Measurements from ENCODE around the gene SYNPR.

The SYNPR gene

DNA sequence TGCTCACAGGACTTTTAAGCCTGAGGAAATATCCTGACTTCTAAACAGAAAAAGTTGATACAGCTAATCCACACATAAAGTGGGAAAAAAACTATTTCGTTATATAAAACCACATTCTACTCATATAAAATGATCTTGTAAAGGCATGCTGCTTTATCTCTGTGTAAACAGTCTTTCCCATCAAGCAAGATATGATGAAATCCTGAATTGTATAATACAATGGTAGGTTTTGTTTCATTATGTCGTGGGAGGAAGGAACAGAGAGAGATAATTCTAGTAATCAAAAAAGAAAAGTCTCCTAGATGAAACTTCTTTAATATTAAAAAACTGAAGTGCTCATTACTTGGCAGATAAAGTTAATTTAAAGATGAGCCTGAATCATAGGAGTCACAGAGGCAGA, 281.8 kb downstream of the SYNPR start:
- H3K36me3 ChIP-seq (ENCODE audit: control insufficient read depth, insufficient read depth, low read length), result no peaks in the 10 kb centered on the region
- H3K4me1 ChIP-seq (ENCODE audit: control insufficient read depth, insufficient read depth, low read length), result no peaks in the 10 kb centered on the region
- H3K27me3 ChIP-seq (ENCODE audit: control insufficient read depth, insufficient read depth, low read length, poor library complexity, severe bottlenecking), result no peaks in the 10 kb centered on the region
- 82 to 100% methylated on average over 1 of the region's 2 CpGs for WGBS, 2 experiments
- H3K4me3 ChIP-seq (ENCODE audit: insufficient read depth, low read depth, low read length), result no peak overlapping the region
- H3K9me3 ChIP-seq (ENCODE audit: control insufficient read depth, low read length), result no peaks in the 10 kb centered on the region
- H3K27ac ChIP-seq (ENCODE audit: insufficient read depth, low read depth, low read length, poor library complexity, severe bottlenecking), result no peak overlapping the region

DNA sequence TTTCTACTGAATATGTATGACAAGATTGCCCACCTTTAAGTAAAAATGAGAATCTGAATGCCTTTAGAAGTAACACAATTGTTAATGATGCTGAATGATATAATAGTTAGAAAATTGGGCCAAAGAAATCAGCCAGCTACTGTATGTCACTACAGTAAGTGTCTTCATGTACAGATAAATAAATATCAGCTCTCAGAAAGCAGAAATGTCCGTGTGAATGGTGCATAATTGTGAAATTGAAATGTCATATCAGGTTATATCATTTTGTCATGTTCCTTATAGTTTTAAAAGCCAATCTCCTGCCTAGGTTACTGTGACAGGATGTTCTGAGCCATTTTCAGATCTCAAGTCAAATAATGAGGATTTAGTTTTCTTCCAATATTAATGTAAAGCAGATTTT, 283.8 kb downstream of the SYNPR start:
- H3K9me3 ChIP-seq (ENCODE audit: control insufficient read depth, low read length), result no peaks in the 10 kb centered on the region
- H3K4me3 ChIP-seq (ENCODE audit: insufficient read depth, low read depth, low read length), result no peak overlapping the region
- H3K4me1 ChIP-seq (ENCODE audit: control insufficient read depth, insufficient read depth, low read length), result no peaks in the 10 kb centered on the region
- WGBS, 2 experiments, result 50 to 64% methylated on average over 1 of the region's 1 CpG
- H3K27ac ChIP-seq (ENCODE audit: insufficient read depth, low read depth, low read length, poor library complexity, severe bottlenecking), result no peak overlapping the region
- no peaks in the 10 kb centered on the region for H3K36me3 ChIP-seq (ENCODE audit: control insufficient read depth, insufficient read depth, low read length)
- H3K27me3 ChIP-seq (ENCODE audit: control insufficient read depth, insufficient read depth, low read length, poor library complexity, severe bottlenecking), result no peaks in the 10 kb centered on the region

GRCh38 chr3:63562323-63562722, 284.2 kb downstream of the SYNPR start:
- H3K4me3 ChIP-seq (ENCODE audit: insufficient read depth, low read depth, low read length), result no peak overlapping the region
- 95 to 97% methylated on average over 4 of the region's 4 CpGs for WGBS, 2 experiments
- H3K4me1 ChIP-seq (ENCODE audit: control insufficient read depth, insufficient read depth, low read length), result no peaks in the 10 kb centered on the region
- no peaks in the 10 kb centered on the region for H3K36me3 ChIP-seq (ENCODE audit: control insufficient read depth, insufficient read depth, low read length)
- no peaks in the 10 kb centered on the region for H3K27me3 ChIP-seq (ENCODE audit: control insufficient read depth, insufficient read depth, low read length, poor library complexity, severe bottlenecking)
- H3K27ac ChIP-seq (ENCODE audit: insufficient read depth, low read depth, low read length, poor library complexity, severe bottlenecking), result no peak overlapping the region
- H3K9me3 ChIP-seq (ENCODE audit: control insufficient read depth, low read length), result no peaks in the 10 kb centered on the region

DNA sequence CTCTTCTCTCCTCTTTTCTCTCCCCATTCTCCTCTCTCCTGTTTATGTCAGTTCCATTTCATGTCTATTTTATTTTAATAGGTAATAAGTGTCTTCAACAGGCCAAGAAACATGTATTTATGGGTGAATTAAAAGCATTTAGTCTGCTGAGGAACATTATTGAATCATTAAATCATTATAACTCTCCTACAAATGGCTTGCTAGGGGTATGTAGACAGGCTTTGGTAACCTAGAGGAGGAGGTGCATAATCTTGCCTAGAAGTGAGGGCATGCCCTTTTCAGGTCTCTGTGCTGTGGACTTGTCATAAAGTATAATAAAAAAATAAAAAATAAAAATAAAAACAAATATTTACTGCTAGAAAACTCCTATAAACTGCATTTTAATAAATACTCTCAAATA, 285.5 kb downstream of the SYNPR start:
- no peaks in the 10 kb centered on the region for H3K4me1 ChIP-seq (ENCODE audit: control insufficient read depth, insufficient read depth, low read length)
- no peaks in the 10 kb centered on the region for H3K9me3 ChIP-seq (ENCODE audit: control insufficient read depth, low read length)
- H3K36me3 ChIP-seq (ENCODE audit: control insufficient read depth, insufficient read depth, low read length), result no peaks in the 10 kb centered on the region
- H3K27me3 ChIP-seq (ENCODE audit: control insufficient read depth, insufficient read depth, low read length, poor library complexity, severe bottlenecking), result no peaks in the 10 kb centered on the region
- H3K27ac ChIP-seq (ENCODE audit: insufficient read depth, low read depth, low read length, poor library complexity, severe bottlenecking), result no peak overlapping the region
- no peak overlapping the region for H3K4me3 ChIP-seq (ENCODE audit: insufficient read depth, low read depth, low read length)

- H3K36me3 ChIP-seq (ENCODE audit: control insufficient read depth, insufficient read depth, low read length), result no peaks in the 10 kb centered on the region
- H3K4me1 ChIP-seq (ENCODE audit: control insufficient read depth, insufficient read depth, low read length), result no peaks in the 10 kb centered on the region
- H3K9me3 ChIP-seq (ENCODE audit: control insufficient read depth, low read length), result no peaks in the 10 kb centered on the region
- no peak overlapping the region for H3K4me3 ChIP-seq (ENCODE audit: insufficient read depth, low read depth, low read length)
- 81 to 83% methylated on average over 5 to 6 of the region's 6 CpGs for WGBS, 2 experiments
- H3K27ac ChIP-seq (ENCODE audit: insufficient read depth, low read depth, low read length, poor library complexity, severe bottlenecking), result no peak overlapping the region
- H3K27me3 ChIP-seq (ENCODE audit: control insufficient read depth, insufficient read depth, low read length, poor library complexity, severe bottlenecking), result no peaks in the 10 kb centered on the region
These were observed 287.1 kb downstream of the SYNPR start for GRCh38 chr3:63565220-63565619.

DNA sequence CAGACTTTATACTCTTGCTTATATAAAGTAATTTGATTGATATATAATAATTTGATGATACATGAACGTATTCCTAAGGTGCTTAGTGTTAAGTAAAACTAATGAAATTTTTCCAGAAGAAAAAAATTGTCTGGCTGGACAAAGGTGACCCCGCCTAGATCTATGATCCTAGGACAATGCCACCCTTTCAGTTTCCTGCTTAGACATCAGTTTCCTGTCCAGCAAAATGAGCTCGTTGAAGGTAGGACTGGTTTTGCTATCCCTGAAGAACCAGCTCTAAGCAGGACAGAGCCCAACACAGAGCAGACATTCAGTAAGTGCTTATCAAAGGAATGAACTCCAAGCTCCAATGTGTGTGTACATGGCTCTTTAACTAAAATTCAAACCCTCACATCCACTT, 293.6 kb downstream of the SYNPR start:
- 90 to 93% methylated on average over 3 of the region's 3 CpGs for WGBS, 2 experiments
- no peaks in the 10 kb centered on the region for H3K9me3 ChIP-seq (ENCODE audit: control insufficient read depth, low read length)
- no peaks in the 10 kb centered on the region for H3K4me1 ChIP-seq (ENCODE audit: control insufficient read depth, insufficient read depth, low read length)
- no peak overlapping the region for H3K27ac ChIP-seq (ENCODE audit: insufficient read depth, low read depth, low read length, poor library complexity, severe bottlenecking)
- H3K36me3 ChIP-seq (ENCODE audit: control insufficient read depth, insufficient read depth, low read length), result no peaks in the 10 kb centered on the region
- no peaks in the 10 kb centered on the region for H3K27me3 ChIP-seq (ENCODE audit: control insufficient read depth, insufficient read depth, low read length, poor library complexity, severe bottlenecking)
- H3K4me3 ChIP-seq (ENCODE audit: insufficient read depth, low read depth, low read length), result no peak overlapping the region

DNA sequence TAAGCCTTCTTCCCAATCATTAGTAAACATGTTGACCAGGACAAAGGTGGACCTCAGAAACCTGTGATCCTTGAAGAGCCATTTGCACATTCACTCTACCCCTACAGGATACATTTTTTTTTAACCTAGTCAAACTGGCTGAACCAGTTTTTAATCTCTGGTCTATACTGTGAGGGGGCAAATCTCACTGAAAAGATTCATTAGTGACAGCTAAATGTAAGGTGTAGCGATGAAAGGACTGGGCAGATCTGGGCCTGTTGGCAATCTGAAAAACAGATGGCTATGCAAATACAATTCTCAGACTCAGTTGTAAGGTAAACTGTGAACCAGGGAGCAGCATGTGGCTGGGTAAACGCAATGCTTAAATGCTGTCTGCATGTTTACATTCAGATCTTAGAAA, 298.7 kb downstream of the SYNPR start:
- no peak overlapping the region for H3K4me3 ChIP-seq (ENCODE audit: insufficient read depth, low read depth, low read length)
- WGBS, 2 experiments, result 73 to 79% methylated on average over 2 of the region's 2 CpGs
- no peaks in the 10 kb centered on the region for H3K27me3 ChIP-seq (ENCODE audit: control insufficient read depth, insufficient read depth, low read length, poor library complexity, severe bottlenecking)
- no peak overlapping the region for H3K27ac ChIP-seq (ENCODE audit: insufficient read depth, low read depth, low read length, poor library complexity, severe bottlenecking)
- H3K4me1 ChIP-seq (ENCODE audit: control insufficient read depth, insufficient read depth, low read length), result no peaks in the 10 kb centered on the region
- H3K36me3 ChIP-seq (ENCODE audit: control insufficient read depth, insufficient read depth, low read length), result no peaks in the 10 kb centered on the region
- no peaks in the 10 kb centered on the region for H3K9me3 ChIP-seq (ENCODE audit: control insufficient read depth, low read length)

- Histone ChIP-seq H3K27ac (ENCODE audit: insufficient read depth, low read depth, low read length, poor library complexity, severe bottlenecking) (no peak overlapping the region), H3K9me3 (ENCODE audit: control insufficient read depth, low read length) (no peaks in the 10 kb centered on the region), H3K36me3 (ENCODE audit: control insufficient read depth, insufficient read depth, low read length) (no peaks in the 10 kb centered on the region), H3K4me3 (ENCODE audit: insufficient read depth, low read depth, low read length) (no peak overlapping the region), H3K4me1 (ENCODE audit: control insufficient read depth, insufficient read depth, low read length) (no peaks in the 10 kb centered on the region), H3K27me3 (ENCODE audit: control insufficient read depth, insufficient read depth, low read length, poor library complexity, severe bottlenecking) (no peaks in the 10 kb centered on the region)
- WGBS, 2 experiments, result 82 to 87% methylated on average over 2 of the region's 2 CpGs
These were observed 300.8 kb downstream of the SYNPR start for GRCh38 chr3:63578858-63579257.

GRCh38 chr3:63580151-63580550, 302.0 kb downstream of the SYNPR start:
- WGBS, 2 experiments, result 93 to 94% methylated on average over 2 of the region's 2 CpGs
- H3K4me1 ChIP-seq (ENCODE audit: control insufficient read depth, insufficient read depth, low read length), result no peaks in the 10 kb centered on the region

DNA sequence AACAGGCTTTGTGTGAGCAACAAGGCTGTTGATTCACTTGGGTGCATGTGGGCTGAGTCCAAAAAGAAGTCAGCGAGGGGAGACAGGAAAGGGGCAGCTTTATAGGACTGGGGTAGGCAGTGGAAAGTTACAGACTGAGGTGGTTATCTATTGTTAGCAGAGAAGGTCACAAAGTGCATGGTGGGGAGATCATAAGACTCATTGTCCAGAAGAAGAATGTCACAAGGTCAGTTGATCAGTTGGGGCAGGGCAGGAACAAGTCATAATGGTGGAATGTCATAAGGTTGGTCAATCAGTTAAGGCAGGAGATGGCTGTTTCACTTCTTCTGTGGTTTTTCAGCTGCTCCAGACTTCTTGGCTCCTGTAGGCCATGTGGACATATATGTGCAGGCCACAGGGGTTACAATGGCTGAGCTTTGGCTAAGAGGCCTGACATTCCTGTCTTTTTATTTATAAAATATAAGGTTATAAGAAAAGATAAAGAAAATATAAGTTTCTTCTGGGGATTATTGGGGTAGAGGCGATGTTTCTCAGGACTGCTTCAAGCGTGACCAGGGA, 304.9 kb downstream of the SYNPR start:
- no peaks in the 10 kb centered on the region for H3K4me1 ChIP-seq (ENCODE audit: control insufficient read depth, insufficient read depth, low read length)
- no peak overlapping the region for H3K4me3 ChIP-seq (ENCODE audit: insufficient read depth, low read depth, low read length)
- 98% methylated on average over 3 of the region's 3 CpGs for WGBS, 2 experiments
- H3K9me3 ChIP-seq (ENCODE audit: control insufficient read depth, low read length), result no peaks in the 10 kb centered on the region
- H3K27me3 ChIP-seq (ENCODE audit: control insufficient read depth, insufficient read depth, low read length, poor library complexity, severe bottlenecking), result no peaks in the 10 kb centered on the region
- H3K27ac ChIP-seq (ENCODE audit: insufficient read depth, low read depth, low read length, poor library complexity, severe bottlenecking), result no peak overlapping the region
- H3K36me3 ChIP-seq (ENCODE audit: control insufficient read depth, insufficient read depth, low read length), result no peaks in the 10 kb centered on the region

More at GRCh38 chr3:63580151-63580550, 302.0 kb downstream of the SYNPR start:
- no peaks in the 10 kb centered on the region for H3K36me3 ChIP-seq (ENCODE audit: control insufficient read depth, insufficient read depth, low read length)
- H3K27me3 ChIP-seq (ENCODE audit: control insufficient read depth, insufficient read depth, low read length, poor library complexity, severe bottlenecking), result no peaks in the 10 kb centered on the region
- H3K4me3 ChIP-seq (ENCODE audit: insufficient read depth, low read depth, low read length), result no peak overlapping the region
- H3K9me3 ChIP-seq (ENCODE audit: control insufficient read depth, low read length), result no peaks in the 10 kb centered on the region
- no peak overlapping the region for H3K27ac ChIP-seq (ENCODE audit: insufficient read depth, low read depth, low read length, poor library complexity, severe bottlenecking)

- Histone ChIP-seq H3K36me3 (ENCODE audit: control insufficient read depth, insufficient read depth, low read length) (no peaks in the 10 kb centered on the region), H3K4me3 (ENCODE audit: insufficient read depth, low read depth, low read length) (no peak overlapping the region), H3K9me3 (ENCODE audit: control insufficient read depth, low read length) (peaks cover 3% of the 10 kb centered on the region), H3K4me1 (ENCODE audit: control insufficient read depth, insufficient read depth, low read length) (no peaks in the 10 kb centered on the region), H3K27ac (ENCODE audit: insufficient read depth, low read depth, low read length, poor library complexity, severe bottlenecking) (no peak overlapping the region), H3K27me3 (ENCODE audit: control insufficient read depth, insufficient read depth, low read length, poor library complexity, severe bottlenecking) (no peaks in the 10 kb centered on the region)
- WGBS, 2 experiments, result 93 to 95% methylated on average over 1 of the region's 1 CpG
These were observed 306.6 kb downstream of the SYNPR start for GRCh38 chr3:63584681-63585080.
